Urothelium cell line (cell line): ENCODE data around the gene TBX3.

ENCODE experiments used
- DNase-seq: peaks from one replicate; pipeline ENCODE4 v3.0.0; 2011; ENCODE audit warnings: low spot score, mixed read lengths
- FAIRE-seq: peaks from 2 replicates; lab custom pipeline; 2011; peaks lifted over from hg19 to GRCh38; lab: Jason Lieb, UNC

The TBX3 gene

GRCh38 chr12:114697243-114697716, 13.3 kb upstream of the TBX3 start:
- FAIRE-seq (no peak), DNase-seq (no peak)

- DNase-seq, result no peak
- no peak for FAIRE-seq
Measured at GRCh38 chr12:114696443-114697242, 12.7 kb upstream of the TBX3 start.

- FAIRE-seq (no peak), DNase-seq (no peak)
Measured at GRCh38 chr12:114695305-114695592, 11.3 kb upstream of the TBX3 start.

- FAIRE-seq, result no peak
- no peak for DNase-seq
Measured at GRCh38 chr12:114694436-114695304, 10.7 kb upstream of the TBX3 start.

GRCh38 chr12:114693532-114693931, 9.6 kb upstream of the TBX3 start:
- DNase-seq (no peak), FAIRE-seq (no peak)

- DNase-seq, result no peak
- no peak for FAIRE-seq
Measured at GRCh38 chr12:114693059-114693531, 9.1 kb upstream of the TBX3 start.

- no peak for DNase-seq
- no peak for FAIRE-seq
Measured at GRCh38 chr12:114692186-114693058, 8.4 kb upstream of the TBX3 start.

GRCh38 chr12:114691763-114692185, 7.8 kb upstream of the TBX3 start:
- FAIRE-seq (no peak), DNase-seq (no peak)

GRCh38 chr12:114691196-114691595, 7.2 kb upstream of the TBX3 start:
- DNase-seq, result no peak
- no peak for FAIRE-seq

GRCh38 chr12:114690267-114691135, 6.5 kb upstream of the TBX3 start:
- FAIRE-seq (no peak), DNase-seq (no peak)

GRCh38 chr12:114689075-114689994, 5.4 kb upstream of the TBX3 start:
- no peak for DNase-seq
- FAIRE-seq, result no peak

GRCh38 chr12:114688256-114688845, 4.4 kb upstream of the TBX3 start:
- FAIRE-seq, result no peak
- DNase-seq, result no peak

GRCh38 chr12:114687802-114688201, 3.8 kb upstream of the TBX3 start:
- no peak for DNase-seq
- no peak for FAIRE-seq

- FAIRE-seq (no peak), DNase-seq (no peak)
Measured at GRCh38 chr12:114686773-114687500, 3.0 kb upstream of the TBX3 start.

- DNase-seq, result no peak
- FAIRE-seq, result no peak
Measured at GRCh38 chr12:114686426-114686772, 2.4 kb upstream of the TBX3 start.

GRCh38 chr12:114685869-114686268, 1.9 kb upstream of the TBX3 start:
- no peak for FAIRE-seq
- DNase-seq, result no peak

- FAIRE-seq, result no peak
- DNase-seq, result no peak
Measured at GRCh38 chr12:114685320-114685781, 1.4 kb upstream of the TBX3 start.

GRCh38 chr12:114684870-114685273, 897 bp upstream of the TBX3 start:
- FAIRE-seq, result no peak
- no peak for DNase-seq
